Measurements from ENCODE around the gene TDRD12.

TDRD12 gene

GRCh38 chr19:32691291-32691951, 28.1 kb upstream of the TDRD12 start, which contains the start of gene NUDT19 (continued):
- TF ChIP-seq ZBTB10 (tag by site-specific recombination; IDR thresholded peaks at IDR 0.05) (peak; percentile 76), ZNF148 (tag by site-specific recombination; IDR thresholded peaks at IDR 0.05; ENCODE audit: borderline replicate concordance) (no peak), ZNF555 (tag by site-specific recombination; conservative IDR thresholded peaks at IDR 0.05) (no peak), ZNF514 (tag by site-specific recombination; IDR thresholded peaks at IDR 0.05) (no peak), ZNF19 (tag by site-specific recombination; IDR thresholded peaks at IDR 0.05; ENCODE audit: low read depth) (no peak), ELK4 (IDR thresholded peaks at IDR 0.05; ENCODE audit: borderline replicate concordance, low read depth, low read length) (no peak), ZNF776 (tag by site-specific recombination; IDR thresholded peaks at IDR 0.05; ENCODE audit: borderline replicate concordance) (no peak), ZNF223 (tag by site-specific recombination; IDR thresholded peaks at IDR 0.05) (no peak), SP7 (tag by site-specific recombination; IDR thresholded peaks at IDR 0.05) (peak; percentile 81), OVOL3 (tag by site-specific recombination; IDR thresholded peaks at IDR 0.05) (no peak), ZNF175 (tag by site-specific recombination; IDR thresholded peaks at IDR 0.05) (no peak), ZNF114 (tag by site-specific recombination; IDR thresholded peaks at IDR 0.05) (no peak), PRDM6 (tag by site-specific recombination; IDR thresholded peaks at IDR 0.05) (no peak), ZNF701 (tag by site-specific recombination; IDR thresholded peaks at IDR 0.05) (no peak), ZNF596 (tag by site-specific recombination; IDR thresholded peaks at IDR 0.05) (no peak), ZNF146 (tag by site-specific recombination; IDR thresholded peaks at IDR 0.05) (no peak), ZNF311 (tag by site-specific recombination; IDR thresholded peaks at IDR 0.05; ENCODE audit: borderline replicate concordance) (no peak), ZNF645 (tag by site-specific recombination; IDR thresholded peaks at IDR 0.05) (no peak; the same call in none of the 2 replicates), ZNF138 (tag by site-specific recombination; IDR thresholded peaks at IDR 0.05; ENCODE audit: borderline replicate concordance) (no peak), ZNF571 (tag by site-specific recombination; IDR thresholded peaks at IDR 0.05) (no peak), BCL11B (tag by site-specific recombination; IDR thresholded peaks at IDR 0.05; ENCODE audit: low read depth) (no peak), ZNF654 (tag by site-specific recombination; IDR thresholded peaks at IDR 0.05; ENCODE audit: low read depth) (no peak), ZBTB44 (tag by site-specific recombination; IDR thresholded peaks at IDR 0.05) (no peak), ZNF248 (tag by site-specific recombination; IDR thresholded peaks at IDR 0.05) (no peak), HIC1 (tag by site-specific recombination; IDR thresholded peaks at IDR 0.05) (peak; percentile 84), KLF8 (tag by site-specific recombination; IDR thresholded peaks at IDR 0.05) (peak; percentile 94), ZNF23 (tag by site-specific recombination; IDR thresholded peaks at IDR 0.05; ENCODE audit: borderline replicate concordance) (no peak)
